Measurements from ENCODE around the gene SIX5. TPM values are rescaled to one million over a fixed set of nuclear protein-coding genes. Genes with fewer than 3 reads are reported as not detected.

Gene SIX5
- total RNA-seq, 2 donors from 2014 or later, result 3.7 to 5.2 TPM

GRCh38 chr19:45717131-45717982 is 51.7 kb downstream of the SIX5 start:
- peak overlapping the region; percentile 92 for H3K27ac Mint-ChIP-seq
- no peaks in the 10 kb centered on the region for H3K27me3 Mint-ChIP-seq (ENCODE audit: low read depth)
- peak overlapping the region; percentile 98 to 99 for H3K4me3 Mint-ChIP-seq
- H3K4me1 Mint-ChIP-seq (ENCODE audit: low read depth), result peaks cover 30% of the 10 kb centered on the region
- no peaks in the 10 kb centered on the region for H3K9me3 Mint-ChIP-seq
- peaks cover 4 to 18% of the 10 kb centered on the region in 2 donors for H3K36me3 Mint-ChIP-seq (ENCODE audit: insufficient read depth in 2 of 2)
- peak; percentile 98 for ATAC-seq (replicated peaks in 1 of 2)
- DNase-seq, result peak; percentile 98 to 99

- no peaks in the 10 kb centered on the region for H3K9me3 Mint-ChIP-seq
- peak overlapping the region; percentile 92 for H3K27ac Mint-ChIP-seq
- H3K27me3 Mint-ChIP-seq (ENCODE audit: low read depth), result no peaks in the 10 kb centered on the region
- ATAC-seq (replicated peaks in 1 of 2) (no peak), DNase-seq (peak in 1 of 2 donors; percentile 23)
- peaks cover 4 to 13% of the 10 kb centered on the region in 2 donors for H3K36me3 Mint-ChIP-seq (ENCODE audit: insufficient read depth in 2 of 2)
- peak overlapping the region; percentile 98 to 99 for H3K4me3 Mint-ChIP-seq
- H3K4me1 Mint-ChIP-seq (ENCODE audit: low read depth), result peaks cover 30% of the 10 kb centered on the region
These were observed 52.5 kb downstream of the SIX5 start for GRCh38 chr19:45716359-45717130.

- Mint-ChIP-seq H3K27me3 (ENCODE audit: low read depth) (no peaks in the 10 kb centered on the region), H3K4me3 (peak overlapping the region; percentile 16 to 99), H3K36me3 (ENCODE audit: insufficient read depth in 2 of 2) (peaks cover 4 to 10% of the 10 kb centered on the region in 2 donors), H3K27ac (peak overlapping the region; percentile 13), H3K9me3 (no peaks in the 10 kb centered on the region), H3K4me1 (ENCODE audit: low read depth) (peaks cover 30% of the 10 kb centered on the region)
- ATAC-seq (replicated peaks in 1 of 2) (no peak), DNase-seq (no peak)
These were observed 53.9 kb downstream of the SIX5 start for GRCh38 chr19:45715139-45715538.

Other genes with a start within 250 kb of the SIX5 start
- gene OPA3, start 184.4 kb downstream of the SIX5 start, total RNA-seq, result 10 to 100 TPM; 10.3 to 12.6 TPM
- under 1 TPM in 1 of 2 donors, not detected in 1; 0.07 TPM for gene GPR4, start 167.0 kb downstream of the SIX5 start, total RNA-seq
- gene EML2, start 129.9 kb downstream of the SIX5 start, total RNA-seq, result 100 to 1,000 TPM; 149 to 190 TPM
- gene GIPR, start 101.0 kb downstream of the SIX5 start, total RNA-seq, result 10 to 100 TPM in 1 of 2 donors, 1 to 10 TPM in 1; 5.9 to 11.0 TPM
- 100 to 1,000 TPM; 449 to 481 TPM for gene SNRPD2, start 77.3 kb downstream of the SIX5 start, total RNA-seq
- 10 to 100 TPM; 20.8 to 29.8 TPM for gene QPCTL, start 76.6 kb downstream of the SIX5 start, total RNA-seq
- 10 to 100 TPM; 38.4 to 46.5 TPM for gene FBXO46, start 38.4 kb downstream of the SIX5 start, total RNA-seq
- under 1 TPM; 0.09 to 0.19 TPM for gene MEIOSIN, start 35.8 kb downstream of the SIX5 start, total RNA-seq
- gene DMPK, start 13.2 kb upstream of the SIX5 start, total RNA-seq, result 10 to 100 TPM; 31.7 to 42.4 TPM
- gene DMWD, start 23.6 kb upstream of the SIX5 start, total RNA-seq, result 10 to 100 TPM; 36.7 to 54.1 TPM
- gene RSPH6A, start 46.1 kb upstream of the SIX5 start, total RNA-seq, result under 1 TPM; 0.43 to 0.60 TPM
- gene SYMPK, start 93.9 kb upstream of the SIX5 start, total RNA-seq, result 100 to 1,000 TPM in 1 of 2 donors, 10 to 100 TPM in 1; 95.5 to 112 TPM
- 1 to 10 TPM in 1 of 2 donors, under 1 TPM in 1; 0.88 to 1.6 TPM for gene FOXA3, start 95.1 kb upstream of the SIX5 start, total RNA-seq
- gene IRF2BP1, start 116.9 kb upstream of the SIX5 start, total RNA-seq, result 10 to 100 TPM; 16.3 to 19.9 TPM
- 10 to 100 TPM in 1 of 2 donors, 1 to 10 TPM in 1; 9.2 to 10.9 TPM for gene MYPOP, start 133.4 kb upstream of the SIX5 start, total RNA-seq
- not detected for gene NANOS2, start 145.5 kb upstream of the SIX5 start, total RNA-seq
- under 1 TPM; 0.38 to 0.58 TPM for gene NOVA2, start 204.6 kb upstream of the SIX5 start, total RNA-seq
- gene CCDC61, start 226.2 kb upstream of the SIX5 start, total RNA-seq, result 10 to 100 TPM; 21.8 to 22.0 TPM